Measurements from ENCODE around the gene WNT5A.

The WNT5A gene

GRCh38 chr3:55518451-55518850 lies 31.3 kb upstream of the WNT5A start:
- H3K4me3 ChIP-seq (ENCODE audit: control insufficient read depth, low read depth, low read length), result no peak overlapping the region
- no peak for DNase-seq (ENCODE audit: low read depth)
- TF ChIP-seq CTCF (IDR thresholded peaks at IDR 0.05; ENCODE audit: control insufficient read depth, insufficient read depth, low read depth, low read length, missing control alignments), result no peak

- TF ChIP-seq CTCF (IDR thresholded peaks at IDR 0.05; ENCODE audit: control insufficient read depth, insufficient read depth, low read depth, low read length, missing control alignments), result no peak
- H3K4me3 ChIP-seq (ENCODE audit: control insufficient read depth, low read depth, low read length), result no peak overlapping the region
- DNase-seq (ENCODE audit: low read depth), result no peak
Observed at GRCh38 chr3:55516392-55517030, 29.4 kb upstream of the WNT5A start.

- no peak for TF ChIP-seq CTCF (IDR thresholded peaks at IDR 0.05; ENCODE audit: control insufficient read depth, insufficient read depth, low read depth, low read length, missing control alignments)
- H3K4me3 ChIP-seq (ENCODE audit: control insufficient read depth, low read depth, low read length), result no peak overlapping the region
- no peak for DNase-seq (ENCODE audit: low read depth)
Observed at GRCh38 chr3:55515550-55516246, 28.6 kb upstream of the WNT5A start.

GRCh38 chr3:55514962-55515361 lies 27.9 kb upstream of the WNT5A start:
- no peak for TF ChIP-seq CTCF (IDR thresholded peaks at IDR 0.05; ENCODE audit: control insufficient read depth, insufficient read depth, low read depth, low read length, missing control alignments)
- DNase-seq (ENCODE audit: low read depth), result no peak
- H3K4me3 ChIP-seq (ENCODE audit: control insufficient read depth, low read depth, low read length), result no peak overlapping the region

- H3K4me3 ChIP-seq (ENCODE audit: control insufficient read depth, low read depth, low read length), result no peak overlapping the region
- DNase-seq (ENCODE audit: low read depth), result no peak
- TF ChIP-seq CTCF (IDR thresholded peaks at IDR 0.05; ENCODE audit: control insufficient read depth, insufficient read depth, low read depth, low read length, missing control alignments), result no peak
Observed at GRCh38 chr3:55512571-55513343, 25.7 kb upstream of the WNT5A start.

GRCh38 chr3:55511895-55512570 lies 24.9 kb upstream of the WNT5A start:
- no peak for TF ChIP-seq CTCF (IDR thresholded peaks at IDR 0.05; ENCODE audit: control insufficient read depth, insufficient read depth, low read depth, low read length, missing control alignments)
- DNase-seq (ENCODE audit: low read depth), result no peak

More at GRCh38 chr3:55511895-55512570, 24.9 kb upstream of the WNT5A start:
- H3K4me3 ChIP-seq (ENCODE audit: control insufficient read depth, low read depth, low read length), result no peak overlapping the region
